ENCODE data around the gene SLC9A9.

- TF ChIP-seq EP300 (IDR thresholded peaks at IDR 0.05) = no peak
- TF ChIP-seq, protein P1, sequence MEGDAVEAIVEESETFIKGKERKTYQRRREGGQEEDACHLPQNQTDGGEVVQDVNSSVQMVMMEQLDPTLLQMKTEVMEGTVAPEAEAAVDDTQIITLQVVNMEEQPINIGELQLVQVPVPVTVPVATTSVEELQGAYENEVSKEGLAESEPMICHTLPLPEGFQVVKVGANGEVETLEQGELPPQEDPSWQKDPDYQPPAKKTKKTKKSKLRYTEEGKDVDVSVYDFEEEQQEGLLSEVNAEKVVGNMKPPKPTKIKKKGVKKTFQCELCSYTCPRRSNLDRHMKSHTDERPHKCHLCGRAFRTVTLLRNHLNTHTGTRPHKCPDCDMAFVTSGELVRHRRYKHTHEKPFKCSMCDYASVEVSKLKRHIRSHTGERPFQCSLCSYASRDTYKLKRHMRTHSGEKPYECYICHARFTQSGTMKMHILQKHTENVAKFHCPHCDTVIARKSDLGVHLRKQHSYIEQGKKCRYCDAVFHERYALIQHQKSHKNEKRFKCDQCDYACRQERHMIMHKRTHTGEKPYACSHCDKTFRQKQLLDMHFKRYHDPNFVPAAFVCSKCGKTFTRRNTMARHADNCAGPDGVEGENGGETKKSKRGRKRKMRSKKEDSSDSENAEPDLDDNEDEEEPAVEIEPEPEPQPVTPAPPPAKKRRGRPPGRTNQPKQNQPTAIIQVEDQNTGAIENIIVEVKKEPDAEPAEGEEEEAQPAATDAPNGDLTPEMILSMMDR (IDR thresholded peaks at IDR 0.05) = no peak
- TF ChIP-seq POLR2A (IDR thresholded peaks at IDR 0.05) = no peak
- no peak for TF ChIP-seq POLR2AphosphoS5 (IDR thresholded peaks at IDR 0.05)
Observed at GRCh38 chr3:143619231-143619630, 229.0 kb downstream of the SLC9A9 start.
